Thyroid gland (tissue), 4 donors: ENCODE data around the gene MCL1.

ENCODE experiments used
- CTCF ChIP-seq, 6 experiments: fragments of 200-600 bp in 3 of 6; fragments of 450-650 bp in 3 of 6; sonication (generic) in 3 of 6; IDR thresholded peaks; one replicate each; pipeline ENCODE4 v1.5.1; 2016 to 2019; ENCODE audit warnings: antibody characterized with exemption in 6 of 6, mild to moderate bottlenecking in 2 of 6, inconsistent platforms in 1 of 6, moderate library complexity in 1 of 6
- POLR2A ChIP-seq, 2 donors: fragments of 450-650 bp; IDR thresholded peaks; one replicate each; pipeline ENCODE4 v1.6.1; 2017; ENCODE audit warnings: antibody characterized with exemption in 2 of 2, mild to moderate bottlenecking in 2 of 2, moderate library complexity in 1 of 2

GRCh38 chr1:150627826-150628410 lies 48.5 kb upstream of the MCL1 start:
- TF ChIP-seq POLR2A (IDR thresholded peaks at IDR 0.05) (no peak), CTCF (IDR thresholded peaks at IDR 0.05) (no peak)
